Measurements from ENCODE around the gene LCE1C. TPM values are rescaled to one million over a fixed set of nuclear protein-coding genes. Genes with fewer than 3 reads are reported as not detected.

Gene LCE1C
- total and polyA plus RNA-seq, 2 of the 8 experiments (the other 6 are each of a cell fraction or from before 2014, with no cell fraction given): not detected

GRCh38 chr1:152777510-152778137, 28.8 kb downstream of the LCE1C start:
- Histone ChIP-seq H3K9ac (replicated peaks in 1 of 4; ENCODE audit: extremely low read depth in 1 of 4, low read depth in 3 of 4, low read length in 3 of 4) (no peak overlapping the region), H4K5ac (ENCODE audit: insufficient read length, low read depth, low read length) (no peak overlapping the region), H4K8ac (ENCODE audit: extremely low read depth, insufficient read depth, low read length) (no peak overlapping the region), H3K9me3 (ENCODE audit: insufficient read depth in 2 of 2, low read depth in 1 of 2, low read length in 1 of 2) (peaks cover 58 to 70% of the 10 kb centered on the region in 2 experiments), H2BK20ac (ENCODE audit: low read length) (no peak overlapping the region), H4K91ac (replicated peaks; ENCODE audit: insufficient read length, low read length) (no peak overlapping the region), H4K20me1 (replicated peaks in 1 of 2; ENCODE audit: control insufficient read depth in 1 of 2, insufficient read depth in 2 of 2, low read length in 2 of 2) (no peaks in the 10 kb centered on the region), H3K23me2 (ENCODE audit: low read depth, low read length) (no peaks in the 10 kb centered on the region), H3K18ac (ENCODE audit: extremely low read depth, low read length) (no peak overlapping the region), H3K27me3 (replicated peaks in 1 of 4; ENCODE audit: control insufficient read depth in 3 of 4, extremely low read depth in 1 of 4, insufficient read depth in 3 of 4, low read length in 3 of 4) (peaks cover 0 to 1% (median 0%) of the 10 kb centered on the region in 4 experiments; a peak in 1 of 7 replicates), H3K27ac (ENCODE audit: low read depth, low read length) (no peak overlapping the region), H3K56ac (replicated peaks; ENCODE audit: insufficient read length, low read depth, low read length) (no peak overlapping the region), H2AFZ (ENCODE audit: low read length) (no peak overlapping the region), H2BK15ac (ENCODE audit: low read length) (no peak overlapping the region), H2BK120ac (replicated peaks; ENCODE audit: low read depth, low read length) (no peak overlapping the region), H2BK5ac (ENCODE audit: low read depth, low read length) (no peak overlapping the region), H3K4ac (replicated peaks; ENCODE audit: insufficient read length, low read depth, low read length) (no peak overlapping the region), H3K79me2 (ENCODE audit: control insufficient read depth in 1 of 2, insufficient read depth in 2 of 2, low read length in 2 of 2) (no peaks in the 10 kb centered on the region), H3K4me1 (replicated peaks in 1 of 4; ENCODE audit: control insufficient read depth in 3 of 4, insufficient read depth in 4 of 4, low read length in 3 of 4) (no peaks in the 10 kb centered on the region), H3K36me3 (ENCODE audit: control insufficient read depth in 2 of 4, insufficient read depth in 4 of 4, low read length in 3 of 4) (no peaks in the 10 kb centered on the region), H3K23ac (ENCODE audit: insufficient read length) (no peak overlapping the region), H3K4me2 (ENCODE audit: insufficient read depth in 1 of 2, low read depth in 2 of 2, low read length in 2 of 2) (no peak overlapping the region), H2AK5ac (ENCODE audit: low read depth, low read length) (no peak overlapping the region), H3K4me3 (ENCODE audit: extremely low read depth in 1 of 4, insufficient read depth in 2 of 4, low read depth in 3 of 4, low read length in 4 of 4) (no peak overlapping the region), H3K79me1 (ENCODE audit: low read depth, low read length) (no peaks in the 10 kb centered on the region), H2BK12ac (ENCODE audit: low read depth, low read length) (no peak overlapping the region), H3K14ac (ENCODE audit: insufficient read length) (no peak overlapping the region)
- TF ChIP-seq NANOG (IDR thresholded peaks at IDR 0.05; ENCODE audit: insufficient read depth, low read depth, low read length, poor library complexity, severe bottlenecking) (no peak), CTCF (IDR thresholded peaks at IDR 0.05; ENCODE audit: control extremely low read depth in 1 of 3, insufficient read depth in 1 of 3, low read depth in 1 of 3, low read length in 3 of 3) (peak in 1 of 3 experiments; percentile 15; a peak in 1 of 4 replicates)
- 58% methylated on average over 4 of the region's 4 CpGs; no CpG with 5 or more reads in 1 of the 2 experiments for WGBS, 2 experiments (ENCODE audit: extremely low coverage in 1 of 2, insufficient coverage in 1 of 2, insufficient read length in 1 of 2, insufficient replicate concordance in 2 of 2, low coverage in 1 of 2, low lambda C conversion rate in 2 of 2, missing lambda C conversion rate in 1 of 2)
- FAIRE-seq (no peak), DNase-seq (ENCODE audit: low read depth in 1 of 2, low spot score in 2 of 2) (no peak)
- POLR2A ChIA-PET (ENCODE audit: partially characterized antibody): no interaction called here
- CTCF ChIA-PET (ENCODE audit: partially characterized antibody): no interaction called here
